Measurements from ENCODE around the gene RSPO3.

- TF ChIP-seq CTCF (IDR thresholded peaks at IDR 0.05), result no peak
- TF ChIP-seq POLR2A (IDR thresholded peaks at IDR 0.05), result no peak
Observed at GRCh38 chr6:127118298-127119101, at the start of gene RSPO3.

Data from lower leg skin (tissue), 3 donors.